IPS-18c (cell line): ENCODE data around the gene MTUS2.

Experiments
- H3K4me3 ChIP-seq: 2 replicates; pipeline ENCODE4 v1.7.0; 2013; ENCODE audit warnings: low read depth, mild to moderate bottlenecking, low read length, moderate library complexity; ENCODE audit not compliant: insufficient read depth
- H3K9me3 ChIP-seq: one replicate; pipeline ENCODE4 v1.6.1; 2013; ENCODE audit warnings: mild to moderate bottlenecking, low read length, moderate library complexity; ENCODE audit not compliant: control insufficient read depth, insufficient read depth

MTUS2 gene

GRCh38 chr13:29527916-29528315 lies 707.8 kb downstream of the MTUS2 start:
- no peak overlapping the region for H3K4me3 ChIP-seq

GRCh38 chr13:29529754-29530153 lies 709.6 kb downstream of the MTUS2 start:
- Histone ChIP-seq H3K9me3 (no peaks in the 10 kb centered on the region), H3K4me3 (no peak overlapping the region)

More at GRCh38 chr13:29527916-29528315, 707.8 kb downstream of the MTUS2 start:
- no peaks in the 10 kb centered on the region for H3K9me3 ChIP-seq

GRCh38 chr13:29530901-29531300 lies 710.8 kb downstream of the MTUS2 start:
- H3K9me3 ChIP-seq = no peaks in the 10 kb centered on the region
- H3K4me3 ChIP-seq = no peak overlapping the region

- Histone ChIP-seq H3K4me3 (no peak overlapping the region), H3K9me3 (no peaks in the 10 kb centered on the region)
These were observed 712.0 kb downstream of the MTUS2 start for GRCh38 chr13:29532116-29532515.

- no peak overlapping the region for H3K4me3 ChIP-seq
- H3K9me3 ChIP-seq = no peaks in the 10 kb centered on the region
These were observed 712.7 kb downstream of the MTUS2 start for GRCh38 chr13:29532821-29533220.

- H3K4me3 ChIP-seq = no peak overlapping the region
These were observed 713.9 kb downstream of the MTUS2 start for GRCh38 chr13:29534083-29534482.

GRCh38 chr13:29535663-29536655 lies 715.8 kb downstream of the MTUS2 start:
- no peak overlapping the region for H3K4me3 ChIP-seq
- H3K9me3 ChIP-seq = no peaks in the 10 kb centered on the region

More at GRCh38 chr13:29534083-29534482, 713.9 kb downstream of the MTUS2 start:
- H3K9me3 ChIP-seq = no peaks in the 10 kb centered on the region

GRCh38 chr13:29536853-29537252 lies 716.7 kb downstream of the MTUS2 start:
- no peak overlapping the region for H3K4me3 ChIP-seq

GRCh38 chr13:29537736-29538651 lies 717.9 kb downstream of the MTUS2 start:
- Histone ChIP-seq H3K9me3 (no peaks in the 10 kb centered on the region), H3K4me3 (no peak overlapping the region)

More at GRCh38 chr13:29536853-29537252, 716.7 kb downstream of the MTUS2 start:
- H3K9me3 ChIP-seq = no peaks in the 10 kb centered on the region

GRCh38 chr13:29538652-29539040 lies 718.5 kb downstream of the MTUS2 start:
- Histone ChIP-seq H3K9me3 (no peaks in the 10 kb centered on the region), H3K4me3 (no peak overlapping the region)

GRCh38 chr13:29539856-29540255 lies 719.7 kb downstream of the MTUS2 start:
- H3K9me3 ChIP-seq = no peaks in the 10 kb centered on the region
- no peak overlapping the region for H3K4me3 ChIP-seq

GRCh38 chr13:29540334-29540733 lies 720.2 kb downstream of the MTUS2 start:
- no peak overlapping the region for H3K4me3 ChIP-seq
- H3K9me3 ChIP-seq = no peaks in the 10 kb centered on the region

GRCh38 chr13:29540799-29541198 lies 720.7 kb downstream of the MTUS2 start:
- no peaks in the 10 kb centered on the region for H3K9me3 ChIP-seq

GRCh38 chr13:29541400-29541799 lies 721.3 kb downstream of the MTUS2 start:
- no peak overlapping the region for H3K4me3 ChIP-seq
- no peaks in the 10 kb centered on the region for H3K9me3 ChIP-seq

More at GRCh38 chr13:29540799-29541198, 720.7 kb downstream of the MTUS2 start:
- no peak overlapping the region for H3K4me3 ChIP-seq

- Histone ChIP-seq H3K9me3 (no peaks in the 10 kb centered on the region), H3K4me3 (no peak overlapping the region)
These were observed 722.2 kb downstream of the MTUS2 start for GRCh38 chr13:29542381-29542780.

- H3K4me3 ChIP-seq = no peak overlapping the region
- no peaks in the 10 kb centered on the region for H3K9me3 ChIP-seq
These were observed 723.4 kb downstream of the MTUS2 start for GRCh38 chr13:29543230-29544215.
